Breast epithelium (tissue), 3 donors: Measurements from ENCODE around the gene KLRD1.

ENCODE experiments used
- CTCF ChIP-seq, 3 donors: fragments of 450-650 bp; IDR thresholded peaks; one replicate each; pipeline ENCODE4 v1.5.1; 2016 to 2017; ENCODE audit warnings: antibody characterized with exemption in 3 of 3, mild to moderate bottlenecking in 3 of 3, moderate library complexity in 3 of 3
- POLR2AphosphoS5 ChIP-seq, 3 donors: sonication (generic); formaldehyde crosslinking; IDR thresholded peaks; one replicate each; pipeline ENCODE4 v1.6.1; 2017; ENCODE audit warnings: antibody characterized with exemption in 3 of 3

GRCh38 chr12:10293151-10293550, 14.5 kb upstream of the KLRD1 start:
- TF ChIP-seq POLR2AphosphoS5 (IDR thresholded peaks at IDR 0.05): no peak
- no peak for TF ChIP-seq CTCF (IDR thresholded peaks at IDR 0.05)
